Natural killer cell (primary cell): Measurements from ENCODE around the gene ZBED1. TPM values are rescaled to one million over a fixed set of nuclear protein-coding genes. Genes with fewer than 3 reads are reported as not detected.

Experiments
- ATAC-seq, 3 donors: fragments of 150-1000 bp in 2 of 3; fragments of 200-7000 bp in 1 of 3; cut with Tn5 transposase; 1 replicate in 1 of 3; 2 replicates in 2 of 3; pipeline ENCODE4 v1.10.0; 2021; ENCODE audit warnings: mild to moderate bottlenecking in 2 of 3, moderate library complexity in 2 of 3
- DNase-seq, 2 donors: peaks; one replicate each; pipeline versions ENCODE4 v3.0.0 to v3.0.0-alpha.2; 2013 to 2021; ENCODE audit warnings: mixed read lengths in 1 of 2
- H3K27ac ChIP-seq: one replicate; pipeline ENCODE4 v1.5.1; 2013; ENCODE audit warnings: mild to moderate bottlenecking, low read length
- H3K27me3 ChIP-seq: one replicate; pipeline ENCODE4 v1.6.1; 2013; ENCODE audit warnings: low read length; ENCODE audit not compliant: control insufficient read depth, insufficient read depth
- H3K36me3 ChIP-seq: one replicate; pipeline ENCODE4 v1.6.1; 2013; ENCODE audit warnings: low read length; ENCODE audit not compliant: control insufficient read depth, insufficient read depth
- H3K4me1 ChIP-seq: one replicate; pipeline ENCODE4 v1.6.1; 2013; ENCODE audit warnings: low read length; ENCODE audit not compliant: control insufficient read depth, insufficient read depth
- H3K4me3 ChIP-seq: one replicate; pipeline ENCODE4 v1.5.1; 2013; ENCODE audit warnings: low read length
- H3K9me3 ChIP-seq: one replicate; pipeline ENCODE4 v1.6.1; 2013; ENCODE audit warnings: low read length; ENCODE audit not compliant: control insufficient read depth, insufficient read depth
- H3K27ac Mint-ChIP-seq, 2 donors: one replicate each; pipeline ENCODE4 v1.8.0; 2022; ENCODE audit warnings: mild to moderate bottlenecking in 2 of 2, mixed read lengths in 2 of 2, moderate library complexity in 1 of 2
- H3K27me3 Mint-ChIP-seq, 2 donors: one replicate each; pipeline ENCODE4 v1.8.0; 2022; ENCODE audit warnings: low read depth in 2 of 2, mixed read lengths in 2 of 2
- H3K36me3 Mint-ChIP-seq: one replicate; pipeline ENCODE4 v1.8.0; 2022; ENCODE audit warnings: mixed read lengths
- H3K4me1 Mint-ChIP-seq, 2 donors: one replicate each; pipeline ENCODE4 v1.8.0; 2022; ENCODE audit warnings: mixed read lengths in 2 of 2
- H3K4me3 Mint-ChIP-seq: one replicate; pipeline ENCODE4 v1.8.0; 2022; ENCODE audit warnings: mild to moderate bottlenecking, moderate library complexity, mixed read lengths
- H3K9me3 Mint-ChIP-seq, 2 donors: one replicate each; pipeline ENCODE4 v1.8.0; 2022; ENCODE audit warnings: mixed read lengths in 2 of 2
- CTCF ChIP-seq: fragments of 200-600 bp; IDR thresholded peaks from one replicate; pipeline ENCODE4 v1.8.0; 2022; ENCODE audit warnings: antibody characterized with exemption
- WGBS: methylation state at CpG from one replicate; pipeline ENCODE4 v1.1.7; 2013; ENCODE audit warnings: missing lambda C conversion rate; ENCODE audit not compliant: insufficient coverage; 5-methylcytosine and 5-hydroxymethylcytosine counted together
- intact Hi-C: fragments of 100-400 bp; cut with micrococcal nuclease; formaldehyde crosslinking; loops from one replicate; pipeline ENCODE4 v1.14.2; 2022
- total RNA-seq, 4 donors: library from RNA; stranded (reverse); fragments of 120-200 nt in 1 of 4; gene quantifications; one replicate each; pipeline versions ENCODE4 v1.2.3 to v1.2.4, GENCODE V29; 2013 to 2022

ZBED1 gene
- total RNA-seq, 3 donors from 2014 or later (not counting 1 experiment from before 2014, with no cell fraction given): 30.5 to 36.3 (median 33.8) TPM

- 97% methylated on average over 22 of the region's 22 CpGs for WGBS
- no peak for TF ChIP-seq CTCF
- peaks cover 2 to 3% of the 10 kb centered on the region in 2 donors for H3K9me3 Mint-ChIP-seq
Observed at GRCh38 chrX:2469196-2469685, 31.5 kb downstream of the ZBED1 start.

GRCh38 chrX:2468261-2469195 lies 32.2 kb downstream of the ZBED1 start:
- H3K36me3 ChIP-seq: no peaks in the 10 kb centered on the region
- no peaks in the 10 kb centered on the region for H3K27me3 Mint-ChIP-seq
- no peak for ATAC-seq
- H3K27me3 ChIP-seq: no peaks in the 10 kb centered on the region
- 96% methylated on average over 32 of the region's 32 CpGs for WGBS
- no peak overlapping the region for H3K4me3 ChIP-seq
- peaks cover 12 to 29% of the 10 kb centered on the region in 2 donors for H3K4me1 Mint-ChIP-seq
- H3K9me3 Mint-ChIP-seq: peaks cover 2 to 3% of the 10 kb centered on the region in 2 donors
- no peak for DNase-seq
- no peak overlapping the region for H3K27ac ChIP-seq
- intact Hi-C loops: no loop called here
- no peak for TF ChIP-seq CTCF
- peak overlapping the region in 1 of 2 donors; percentile 2 for H3K27ac Mint-ChIP-seq
- no peaks in the 10 kb centered on the region for H3K36me3 Mint-ChIP-seq
- no peak overlapping the region for H3K4me3 Mint-ChIP-seq
- H3K4me1 ChIP-seq: no peaks in the 10 kb centered on the region
- H3K9me3 ChIP-seq: no peaks in the 10 kb centered on the region

More at GRCh38 chrX:2469196-2469685, 31.5 kb downstream of the ZBED1 start:
- Mint-ChIP-seq H3K27ac (no peak overlapping the region), H3K36me3 (no peaks in the 10 kb centered on the region), H3K4me1 (peaks cover 9 to 30% of the 10 kb centered on the region in 2 donors), H3K27me3 (no peaks in the 10 kb centered on the region), H3K4me3 (no peak overlapping the region)
- no peak overlapping the region for H3K27ac ChIP-seq
- ATAC-seq (peak in 1 of 3 donors; percentile 21), DNase-seq (no peak)
- H3K27me3 ChIP-seq: no peaks in the 10 kb centered on the region
- H3K4me1 ChIP-seq: no peaks in the 10 kb centered on the region
- H3K9me3 ChIP-seq: no peaks in the 10 kb centered on the region
- H3K4me3 ChIP-seq: no peak overlapping the region
- intact Hi-C loops: no loop called here
- no peaks in the 10 kb centered on the region for H3K36me3 ChIP-seq

GRCh38 chrX:2466876-2467656 lies 33.7 kb downstream of the ZBED1 start:
- H3K27ac Mint-ChIP-seq: no peak overlapping the region
- no peak for TF ChIP-seq CTCF
- WGBS: 95% methylated on average over 20 of the region's 20 CpGs

More at GRCh38 chrX:2466876-2467656, 33.7 kb downstream of the ZBED1 start:
- Mint-ChIP-seq H3K9me3 (peaks cover 2 to 3% of the 10 kb centered on the region in 2 donors), H3K27me3 (no peaks in the 10 kb centered on the region), H3K4me1 (peaks cover 20 to 33% of the 10 kb centered on the region in 2 donors), H3K36me3 (no peaks in the 10 kb centered on the region), H3K4me3 (no peak overlapping the region)
- ATAC-seq: no peak
- Histone ChIP-seq H3K36me3 (no peaks in the 10 kb centered on the region), H3K27ac (no peak overlapping the region), H3K27me3 (no peaks in the 10 kb centered on the region), H3K9me3 (no peaks in the 10 kb centered on the region), H3K4me3 (no peak overlapping the region), H3K4me1 (no peaks in the 10 kb centered on the region)
- intact Hi-C loops: no loop called here
- DNase-seq: no peak
